K562 (cell line): ENCODE measurements around the gene WDR18. TPM values are rescaled to one million over a fixed set of nuclear protein-coding genes. Genes with fewer than 3 reads are reported as not detected.
A peak's percentile ranks its signal among the peaks of the same experiment; 100 is the strongest.

Source experiments
- ATF1 ChIP-seq, 2 experiments: fragments of 450-650 bp in 1 of 2; IDR thresholded peaks; 2 replicates each; pipeline ENCODE4 v1.6.1; 2016; ENCODE audit warnings: missing compliant biosample characterization in 1 of 2, missing genetic modification characterization in 1 of 2
- CBFA2T3 ChIP-seq: fragments of 450-650 bp; IDR thresholded peaks from 2 replicates; pipeline ENCODE4 v1.6.1; 2017
- CHD2 ChIP-seq: IDR thresholded peaks from 2 replicates; pipeline ENCODE4 v1.6.1; 2011; ENCODE audit warnings: low read depth, low read length
- CREB1 ChIP-seq, 2 experiments: sonication (generic) in 1 of 2; formaldehyde crosslinking in 1 of 2; IDR thresholded peaks; 2 replicates each; pipeline versions ENCODE4 v1.6.1 to v1.8.0; 2012 to 2022; ENCODE audit warnings: inconsistent platforms in 1 of 2, mild to moderate bottlenecking in 1 of 2, missing genetic modification reagents in 1 of 2, moderate library complexity in 1 of 2
- CREB3 ChIP-seq: fragments of 450-650 bp; conservative IDR thresholded peaks from 2 replicates; pipeline ENCODE4 v1.6.1; 2016; ENCODE audit warnings: missing genetic modification characterization, low read depth, mild to moderate bottlenecking, missing compliant biosample characterization, moderate library complexity
- ETV1 ChIP-seq: fragments of 450-650 bp; conservative IDR thresholded peaks from 2 replicates; pipeline ENCODE4 v1.6.1; 2016; ENCODE audit warnings: missing genetic modification characterization, control low read depth, low read depth, missing compliant biosample characterization
- FOXK2 ChIP-seq, 2 experiments: fragments of 450-650 bp; IDR thresholded peaks in 1 of 2; conservative IDR thresholded peaks in 1 of 2; 2 replicates each; pipeline ENCODE4 v1.6.1; 2016; ENCODE audit warnings: low read depth in 2 of 2, mild to moderate bottlenecking in 1 of 2
- HDAC8 ChIP-seq: fragments of 450-650 bp; IDR thresholded peaks from 2 replicates; pipeline ENCODE4 v1.6.1; 2016; ENCODE audit warnings: mild to moderate bottlenecking, missing genetic modification characterization, moderate library complexity, missing compliant biosample characterization
- KLF1 ChIP-seq: fragments of 450-650 bp; IDR thresholded peaks from 2 replicates; pipeline ENCODE4 v1.6.1; 2016; ENCODE audit warnings: missing genetic modification characterization, missing compliant biosample characterization
- TRIM28 ChIP-seq: fragments of 450-650 bp; IDR thresholded peaks from 2 replicates; pipeline ENCODE4 v1.6.1; 2017
- ZBTB2 ChIP-seq: fragments of 450-650 bp; IDR thresholded peaks from 2 replicates; pipeline ENCODE4 v1.6.1; 2016; ENCODE audit warnings: antibody characterized with exemption
- ZNF143 ChIP-seq: sonication (generic); formaldehyde crosslinking; IDR thresholded peaks from 2 replicates; pipeline ENCODE4 v1.9.0; 2022; ENCODE audit warnings: mild to moderate bottlenecking, missing genetic modification reagents
- ZNF277 ChIP-seq: fragments of 250-450 bp; sonication (Bioruptor Pico); IDR thresholded peaks from 2 replicates; pipeline ENCODE4 v1.8.0; 2022; ENCODE audit warnings: inconsistent platforms, mild to moderate bottlenecking, moderate library complexity, borderline replicate concordance
- polyA plus RNA-seq, 8 experiments: library from polyadenylated mRNA; depleted of rRNA in 4 of 8; stranded (reverse) in 5 of 8; unstranded in 3 of 8; fragments of >200 nt; fragmentation: Nextera tagmentation in 2 of 8; fragmentation: Illumina TruSeq in 1 of 8; extraction: Ambion mirVana in 2 of 8; extraction: Trizol in 1 of 8; gene quantifications; 2 replicates each; pipeline versions ENCODE4 v1.2.1 to v1.2.3, GENCODE V29; 2011 to 2014; ENCODE audit warnings: inconsistent platforms in 1 of 8, missing spikeins in 1 of 8
- total RNA-seq, 7 experiments: library from RNA; depleted of rRNA in 6 of 7; stranded (reverse); fragments of >200 nt in 6 of 7; fragmentation: Illumina TruSeq in 2 of 7; extraction: Trizol in 2 of 7; gene quantifications; 2 replicates each; pipeline versions ENCODE4 v1.2.1 to v1.2.3, GENCODE V29; 2011 to 2021; ENCODE audit warnings: low replicate concordance in 1 of 7

The WDR18 gene
- total and polyA plus RNA-seq, 9 of the 15 experiments (the other 6 are each of a cell fraction or from before 2014, with no cell fraction given): 0.65 to 181 (median 30.1) TPM

GRCh38 chr19:980133-980998 is 3.8 kb upstream of the WDR18 start (continued):
- TF ChIP-seq ZBTB2: peak; percentile 86
- TF ChIP-seq CBFA2T3: peak; percentile 78
- TF ChIP-seq TRIM28: peak; percentile 46; the same call in 1 of the 2 replicates
- TF ChIP-seq ETV1 (tag): 0 out of 2 replicates have a peak, but pooled peaks have one; percentile 23
- peak; percentile 84 for TF ChIP-seq CREB3 (tag)
- TF ChIP-seq KLF1 (tag): peak; percentile 70; the same call in 1 of the 2 replicates
- TF ChIP-seq ZNF277 (CRISPR knock-in tag): no peak
- TF ChIP-seq ZNF143 (CRISPR knock-in tag): peak; percentile 36; the same call in 1 of the 2 replicates
- TF ChIP-seq FOXK2 (conservative IDR thresholded peaks at IDR 0.05 in 1 of 2, IDR thresholded peaks at IDR 0.05 in 1 of 2; ENCODE audit: low read depth in 2 of 2): no peak
- no peak for TF ChIP-seq ATF1 (CRISPR knock-in tag; IDR thresholded peaks at IDR 0.05)
- peak; percentile 85 for TF ChIP-seq ATF1 (tag; IDR thresholded peaks at IDR 0.05)
- 0 out of 2 replicates have a peak, but pooled peaks have one; percentile 53 for TF ChIP-seq HDAC8 (tag)
- TF ChIP-seq CREB1 (IDR thresholded peaks at IDR 0.05): peak; percentile 26; the same call in 1 of the 2 replicates
- TF ChIP-seq CREB1 (CRISPR knock-in tag; IDR thresholded peaks at IDR 0.05): peak; percentile 63
- peak; percentile 75; the same call in 1 of the 2 replicates for TF ChIP-seq CHD2
